GM23248 (cell line): ENCODE results near the gene TOR3A.

Experiments
- EZH2 ChIP-seq: fragments of 200-600 bp; sonication (generic); IDR thresholded peaks from 2 replicates; pipeline ENCODE4 v1.6.1; 2018; ENCODE audit warnings: antibody characterized with exemption, mild to moderate bottlenecking; ENCODE audit not compliant: insufficient read depth, poor library complexity, severe bottlenecking
- EZH2phosphoT487 ChIP-seq: fragments of 200-600 bp; sonication (generic); IDR thresholded peaks from 2 replicates; pipeline ENCODE4 v1.6.1; 2018; ENCODE audit warnings: antibody characterized with exemption, moderate library complexity, mild to moderate bottlenecking, low read depth; ENCODE audit not compliant: insufficient read depth

GRCh38 chr1:179077396-179077795, 4.5 kb upstream of the TOR3A start:
- TF ChIP-seq EZH2phosphoT487: no peak
- no peak for TF ChIP-seq EZH2
